ENCODE measurements around the gene TFDP1. TPM values are rescaled to one million over a fixed set of nuclear protein-coding genes. Genes with fewer than 3 reads are reported as not detected.

Gene TFDP1
- total RNA-seq, 4 donors from 2014 or later: 30.7 to 42.2 (median 32.1) TPM

GRCh38 chr13:113630296-113630695 lies 45.7 kb downstream of the TFDP1 start:
- H3K36me3 ChIP-seq: peaks cover 4 to 64% (median 48%) of the 10 kb centered on the region in 4 donors
- WGBS: 94% methylated on average over 9 of the region's 11 CpGs
- no peak overlapping the region for H3K27ac ChIP-seq (replicated peaks in 1 of 4)
- no peaks in the 10 kb centered on the region for H3K9me3 ChIP-seq
- DNase-seq (ENCODE audit: extremely low spot score): no peak
- H3K27me3 ChIP-seq: no peaks in the 10 kb centered on the region
- TF ChIP-seq CTCF (IDR thresholded peaks at IDR 0.05): no peak
- TF ChIP-seq POLR2AphosphoS5 (IDR thresholded peaks at IDR 0.05): no peak
- no peak for TF ChIP-seq EP300 (IDR thresholded peaks at IDR 0.05)
- TF ChIP-seq POLR2A (IDR thresholded peaks at IDR 0.05; ENCODE audit: low read depth): no peak
- H3K4me1 ChIP-seq: no peaks in the 10 kb centered on the region
- intact Hi-C loops (cut with DNase I): no loop called here
- no peak overlapping the region for H3K4me3 ChIP-seq

GRCh38 chr13:113630804-113631203 lies 46.3 kb downstream of the TFDP1 start:
- no peak for DNase-seq (ENCODE audit: extremely low spot score)
- WGBS: 80% methylated on average over 4 of the region's 6 CpGs
- intact Hi-C loops (cut with DNase I): no loop called here
- no peak for TF ChIP-seq POLR2AphosphoS5 (IDR thresholded peaks at IDR 0.05)
- H3K4me3 ChIP-seq: no peak overlapping the region
- no peaks in the 10 kb centered on the region for H3K27me3 ChIP-seq
- peaks cover 4 to 69% (median 53%) of the 10 kb centered on the region in 4 donors for H3K36me3 ChIP-seq
- H3K27ac ChIP-seq (replicated peaks in 1 of 4): no peak overlapping the region
- H3K4me1 ChIP-seq: no peaks in the 10 kb centered on the region
- H3K9me3 ChIP-seq: no peaks in the 10 kb centered on the region

- Histone ChIP-seq H3K27ac (replicated peaks in 1 of 4) (no peak overlapping the region), H3K9me3 (no peaks in the 10 kb centered on the region), H3K4me1 (no peaks in the 10 kb centered on the region), H3K4me3 (no peak overlapping the region), H3K36me3 (peaks cover 6 to 76% (median 60%) of the 10 kb centered on the region in 4 donors), H3K27me3 (no peaks in the 10 kb centered on the region)
- intact Hi-C loops (cut with DNase I): no loop called here
- no peak for DNase-seq (ENCODE audit: extremely low spot score)
- 97% methylated on average over 26 of the region's 42 CpGs for WGBS
- no peak for TF ChIP-seq POLR2AphosphoS5 (IDR thresholded peaks at IDR 0.05)
These were observed 47.0 kb downstream of the TFDP1 start for GRCh38 chr13:113631341-113632095.

- H3K4me3 ChIP-seq: no peak overlapping the region
- no peak for DNase-seq (ENCODE audit: extremely low spot score)
- 94% methylated on average over 38 of the region's 38 CpGs for WGBS
- H3K27me3 ChIP-seq: no peaks in the 10 kb centered on the region
- no peaks in the 10 kb centered on the region for H3K4me1 ChIP-seq
- no peak overlapping the region for H3K27ac ChIP-seq (replicated peaks in 1 of 4)
- no peaks in the 10 kb centered on the region for H3K9me3 ChIP-seq
- TF ChIP-seq POLR2A (IDR thresholded peaks at IDR 0.05; ENCODE audit: low read depth) (no peak), CTCF (IDR thresholded peaks at IDR 0.05) (no peak), EP300 (IDR thresholded peaks at IDR 0.05) (no peak), POLR2AphosphoS5 (IDR thresholded peaks at IDR 0.05) (no peak)
- H3K36me3 ChIP-seq: peaks cover 20 to 84% (median 74%) of the 10 kb centered on the region in 4 donors
- intact Hi-C loops (cut with DNase I): no loop called here
These were observed 48.3 kb downstream of the TFDP1 start for GRCh38 chr13:113632706-113633484.

GRCh38 chr13:113633485-113633873 lies 48.9 kb downstream of the TFDP1 start:
- H3K4me3 ChIP-seq: no peak overlapping the region
- H3K36me3 ChIP-seq: peaks cover 25 to 86% (median 76%) of the 10 kb centered on the region in 4 donors
- no peaks in the 10 kb centered on the region for H3K27me3 ChIP-seq
- DNase-seq (ENCODE audit: extremely low spot score): no peak
- H3K4me1 ChIP-seq: no peaks in the 10 kb centered on the region
- intact Hi-C loops (cut with DNase I): no loop called here
- H3K9me3 ChIP-seq: no peaks in the 10 kb centered on the region
- TF ChIP-seq CTCF (IDR thresholded peaks at IDR 0.05) (no peak), POLR2A (IDR thresholded peaks at IDR 0.05; ENCODE audit: low read depth) (no peak), POLR2AphosphoS5 (IDR thresholded peaks at IDR 0.05) (no peak), EP300 (IDR thresholded peaks at IDR 0.05) (no peak)
- no peak overlapping the region for H3K27ac ChIP-seq (replicated peaks in 1 of 4)
- WGBS: 97% methylated on average over 14 of the region's 18 CpGs
